Measurements from ENCODE around the gene RIC1. TPM values are rescaled to one million over a fixed set of nuclear protein-coding genes. Genes with fewer than 3 reads are reported as not detected.
"Not testable (repeated sequence)": the region's sequence is repeated elsewhere in the genome, so short reads cannot be mapped to it uniquely, and the experiment has no call there.

RIC1 gene
- total RNA-seq, 3 donors from 2014 or later: 42.6 to 74.5 (median 53.1) TPM

GRCh38 chr9:5720151-5720550 lies 91.2 kb downstream of the RIC1 start:
- Histone ChIP-seq H3K4me1 (no peaks in the 10 kb centered on the region), H3K36me3 (no peaks in the 10 kb centered on the region), H3K4me3 (no peak overlapping the region), H3K27me3 (no peaks in the 10 kb centered on the region), H3K9me3 (no peaks in the 10 kb centered on the region), H3K27ac (no peak overlapping the region)
- no peak for TF ChIP-seq POLR2AphosphoS5 (IDR thresholded peaks at IDR 0.05)
- TF ChIP-seq CTCF (IDR thresholded peaks at IDR 0.05): no peak
- no peak for TF ChIP-seq POLR2A (IDR thresholded peaks at IDR 0.05)
- DNase-seq (ENCODE audit: low spot score in 2 of 2): no peak
- intact Hi-C loops (cut with DNase I; ENCODE audit: low total_unique reads): no loop called here

- DNase-seq (ENCODE audit: low spot score in 2 of 2): no peak
- TF ChIP-seq POLR2AphosphoS5 (IDR thresholded peaks at IDR 0.05) (no peak), POLR2A (IDR thresholded peaks at IDR 0.05) (no peak), CTCF (IDR thresholded peaks at IDR 0.05) (no peak)
- no peaks in the 10 kb centered on the region for H3K36me3 ChIP-seq
- H3K4me1 ChIP-seq: no peaks in the 10 kb centered on the region
- H3K27ac ChIP-seq: no peak overlapping the region
- no peak overlapping the region for H3K4me3 ChIP-seq
- no peaks in the 10 kb centered on the region for H3K9me3 ChIP-seq
- intact Hi-C loops (cut with DNase I; ENCODE audit: low total_unique reads): no loop called here
- no peaks in the 10 kb centered on the region for H3K27me3 ChIP-seq
These were observed 92.6 kb downstream of the RIC1 start for GRCh38 chr9:5721279-5722087.

GRCh38 chr9:5722679-5723078 lies 93.8 kb downstream of the RIC1 start:
- H3K4me3 ChIP-seq; H3K4me1 ChIP-seq; H3K27me3 ChIP-seq; intact Hi-C loops (cut with DNase I; ENCODE audit: low total_unique reads); H3K9me3 ChIP-seq; DNase-seq (ENCODE audit: low spot score in 2 of 2); H3K27ac ChIP-seq; H3K36me3 ChIP-seq: not testable (repeated sequence)

- Histone ChIP-seq H3K9me3 (no peaks in the 10 kb centered on the region), H3K36me3 (no peaks in the 10 kb centered on the region)
These were observed 106.2 kb downstream of the RIC1 start for GRCh38 chr9:5735072-5735471.

GRCh38 chr9:5736563-5737346 lies 107.8 kb downstream of the RIC1 start:
- H3K4me3 ChIP-seq: no peak overlapping the region
- H3K27ac ChIP-seq: no peak overlapping the region
- H3K9me3 ChIP-seq: no peaks in the 10 kb centered on the region
- no peaks in the 10 kb centered on the region for H3K4me1 ChIP-seq
- no peak for TF ChIP-seq POLR2AphosphoS5 (IDR thresholded peaks at IDR 0.05)
- TF ChIP-seq CTCF (IDR thresholded peaks at IDR 0.05): no peak
- no peak for TF ChIP-seq POLR2A (IDR thresholded peaks at IDR 0.05)
- no peak for DNase-seq (ENCODE audit: low spot score in 2 of 2)
- H3K36me3 ChIP-seq: no peaks in the 10 kb centered on the region
- no peaks in the 10 kb centered on the region for H3K27me3 ChIP-seq
- intact Hi-C loops (cut with DNase I; ENCODE audit: low total_unique reads): no loop called here

More at GRCh38 chr9:5735072-5735471, 106.2 kb downstream of the RIC1 start:
- TF ChIP-seq POLR2A (IDR thresholded peaks at IDR 0.05) (no peak), POLR2AphosphoS5 (IDR thresholded peaks at IDR 0.05) (no peak), CTCF (IDR thresholded peaks at IDR 0.05) (no peak)
- H3K27me3 ChIP-seq: no peaks in the 10 kb centered on the region
- H3K4me3 ChIP-seq: no peak overlapping the region
- intact Hi-C loops (cut with DNase I; ENCODE audit: low total_unique reads): no loop called here
- no peak for DNase-seq (ENCODE audit: low spot score in 2 of 2)
- no peaks in the 10 kb centered on the region for H3K4me1 ChIP-seq
- H3K27ac ChIP-seq: no peak overlapping the region

Data from breast epithelium (tissue), 4 donors.